Naive thymus-derived CD4-positive, alpha-beta T cell (primary cell): ENCODE results near the gene SLC19A1. TPM values are rescaled to one million over a fixed set of nuclear protein-coding genes. Genes with fewer than 3 reads are reported as not detected.

Source experiments
- ATAC-seq: fragments of 150-1000 bp; cut with Tn5 transposase; 2 replicates; pipeline ENCODE4 v1.10.0; 2021; ENCODE audit warnings: mild to moderate bottlenecking, moderate library complexity
- CTCF ChIA-PET: fragments of 350-600 bp; sonication (Branson Sonifier 250); formaldehyde crosslinking; loops from one replicate; lab custom pipeline; 2021; ENCODE audit warnings: antibody characterized with exemption; lab: Charles Lee
- POLR2A ChIA-PET: fragments of 350-600 bp; sonication (Branson Sonifier 250); formaldehyde crosslinking; loops from one replicate; lab custom pipeline; 2021; ENCODE audit warnings: antibody characterized with exemption, inconsistent platforms; lab: Charles Lee
- DNase-seq, 9 donors: peaks; one replicate each; pipeline versions ENCODE4 v3.0.0 to v3.0.0-alpha.2; 2020 to 2022; ENCODE audit warnings: mixed read lengths in 1 of 9
- H3K27ac ChIP-seq: one replicate; pipeline ENCODE4 v1.7.0; 2013; ENCODE audit warnings: mild to moderate bottlenecking, low read depth, low read length, moderate library complexity
- H3K27me3 ChIP-seq, 2 donors: one replicate each; pipeline ENCODE4 v1.7.0; 2013; ENCODE audit warnings: low read length in 2 of 2, mild to moderate bottlenecking in 2 of 2, moderate library complexity in 2 of 2; ENCODE audit not compliant: control insufficient read depth in 2 of 2, insufficient read depth in 2 of 2
- H3K36me3 ChIP-seq, 3 experiments: 1 replicate in 2 of 3; 2 replicates in 1 of 3; pipeline ENCODE4 v1.7.0; 2013; ENCODE audit warnings: low read length in 3 of 3, mild to moderate bottlenecking in 3 of 3, moderate library complexity in 1 of 3; ENCODE audit not compliant: insufficient read depth in 3 of 3, control insufficient read depth in 2 of 3
- H3K4me1 ChIP-seq, 2 donors: one replicate each; pipeline ENCODE4 v1.7.0; 2013; ENCODE audit warnings: low read length in 2 of 2, mild to moderate bottlenecking in 2 of 2, moderate library complexity in 1 of 2; ENCODE audit not compliant: control insufficient read depth in 2 of 2, insufficient read depth in 2 of 2
- H3K4me3 ChIP-seq: 2 replicates; pipeline ENCODE4 v1.7.0; 2013; ENCODE audit warnings: mild to moderate bottlenecking, low read length
- H3K9me3 ChIP-seq, 3 experiments: 1 replicate in 2 of 3; 2 replicates in 1 of 3; pipeline ENCODE4 v1.7.0; 2013; ENCODE audit warnings: low read length in 3 of 3; ENCODE audit not compliant: control insufficient read depth in 2 of 3
- H3K27ac Mint-ChIP-seq, 9 donors: one replicate each; pipeline ENCODE4 v1.8.0; 2020 to 2022; ENCODE audit warnings: mixed read lengths in 9 of 9, mild to moderate bottlenecking in 8 of 9, moderate library complexity in 5 of 9, inconsistent platforms in 2 of 9
- H3K27me3 Mint-ChIP-seq, 5 donors: one replicate each; pipeline ENCODE4 v1.8.0; 2021 to 2022; ENCODE audit warnings: mixed read lengths in 5 of 5, mild to moderate bottlenecking in 1 of 5
- H3K36me3 Mint-ChIP-seq, 5 donors: one replicate each; pipeline ENCODE4 v1.8.0; 2020 to 2022; ENCODE audit warnings: mixed read lengths in 5 of 5, mild to moderate bottlenecking in 3 of 5, inconsistent platforms in 1 of 5
- H3K4me1 Mint-ChIP-seq, 7 donors: one replicate each; pipeline ENCODE4 v1.8.0; 2020 to 2022; ENCODE audit warnings: mixed read lengths in 7 of 7, mild to moderate bottlenecking in 3 of 7, inconsistent platforms in 1 of 7
- H3K4me3 Mint-ChIP-seq, 10 donors: one replicate each; pipeline ENCODE4 v1.8.0; 2020 to 2022; ENCODE audit warnings: mild to moderate bottlenecking in 10 of 10, mixed read lengths in 10 of 10, moderate library complexity in 6 of 10, inconsistent platforms in 2 of 10
- H3K9me3 Mint-ChIP-seq, 11 donors: one replicate each; pipeline ENCODE4 v1.8.0; 2020 to 2022; ENCODE audit warnings: mixed read lengths in 11 of 11, mild to moderate bottlenecking in 4 of 11, inconsistent platforms in 1 of 11, moderate library complexity in 1 of 11
- intact Hi-C, 2 donors: fragments of 100-400 bp; cut with micrococcal nuclease; formaldehyde crosslinking; loops; one replicate each; pipeline ENCODE4 v1.15.1; 2023
- polyA plus RNA-seq, 2 donors: library from polyadenylated mRNA; unstranded; fragments of 300-500 nt; fragmentation: Illumina TruSeq; gene quantifications; one replicate each; pipeline ENCODE4 v1.2.3, GENCODE V29; 2021
- total RNA-seq, 6 experiments: library from RNA in 5 of 6; stranded (reverse) in 5 of 6; gene quantifications; 1 replicate in 5 of 6; 2 replicates in 1 of 6; pipeline ENCODE4 v1.2.3 and lab custom pipeline; 2021 to 2026

Gene SLC19A1
- total and polyA plus RNA-seq, 7 experiments from 2014 or later, result 10.5 to 49.1 (median 15.6) TPM

GRCh38 chr21:45460611-45461368 lies 81.5 kb downstream of the SLC19A1 start:
- intact Hi-C loops, result no loop called here
- ChIA-PET POLR2A (no interaction called here), CTCF (no interaction called here)
- Histone ChIP-seq H3K4me1 (no peaks in the 10 kb centered on the region), H3K36me3 (no peaks in the 10 kb centered on the region), H3K27me3 (no peaks in the 10 kb centered on the region), H3K27ac (no peak overlapping the region), H3K4me3 (no peak overlapping the region), H3K9me3 (peaks cover 0 to 7% (median 0%) of the 10 kb centered on the region in 3 experiments)
- DNase-seq, result no peak
- H3K4me1 Mint-ChIP-seq, result no peaks in the 10 kb centered on the region
- H3K27me3 Mint-ChIP-seq, result peaks cover 0 to 19% (median 6%) of the 10 kb centered on the region in 5 donors
- no peak for ATAC-seq
- no peak overlapping the region for H3K4me3 Mint-ChIP-seq
- no peak overlapping the region for H3K27ac Mint-ChIP-seq
- peaks cover 0 to 9% (median 3%) of the 10 kb centered on the region in 5 donors for H3K36me3 Mint-ChIP-seq
- H3K9me3 Mint-ChIP-seq, result peaks cover 0 to 21% (median 8%) of the 10 kb centered on the region in 11 donors

DNA sequence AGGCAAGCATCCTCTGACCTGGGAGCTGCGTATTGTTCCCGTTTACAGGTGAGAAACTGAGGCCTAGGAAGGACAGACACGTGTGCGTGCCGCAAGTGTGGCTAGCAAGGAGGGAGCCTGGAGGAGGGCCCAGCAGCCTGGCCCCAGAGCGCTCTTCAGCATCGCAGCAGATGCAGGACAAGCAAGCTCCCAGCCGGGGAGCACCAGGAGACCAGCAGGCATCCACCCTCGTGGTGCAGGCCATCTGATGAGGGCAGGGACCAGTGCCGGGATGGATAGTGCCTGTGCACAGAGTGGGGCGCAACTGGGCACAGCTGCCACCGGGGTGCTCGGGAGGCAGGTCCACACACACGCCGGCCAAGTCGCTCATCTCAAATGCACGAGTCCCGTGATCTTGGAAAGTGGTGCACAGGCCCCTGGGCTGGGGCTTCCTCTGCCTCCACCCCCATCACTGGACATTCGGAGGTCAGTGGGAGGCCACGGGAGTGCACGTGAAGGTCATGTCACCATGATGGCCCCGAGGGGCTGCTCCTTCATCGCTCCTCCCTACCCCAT lies 82.2 kb downstream of the SLC19A1 start:
- no peaks in the 10 kb centered on the region for H3K4me1 Mint-ChIP-seq
- Histone ChIP-seq H3K27ac (no peak overlapping the region), H3K4me1 (no peaks in the 10 kb centered on the region), H3K27me3 (no peaks in the 10 kb centered on the region), H3K4me3 (no peak overlapping the region), H3K36me3 (no peaks in the 10 kb centered on the region), H3K9me3 (peaks cover 0 to 7% (median 0%) of the 10 kb centered on the region in 3 experiments)
- no peak overlapping the region for H3K27ac Mint-ChIP-seq
- POLR2A ChIA-PET, result no interaction called here
- DNase-seq, result no peak
- no peak overlapping the region for H3K4me3 Mint-ChIP-seq
- H3K27me3 Mint-ChIP-seq, result peaks cover 0 to 18% (median 3%) of the 10 kb centered on the region in 5 donors
- intact Hi-C loops, result no loop called here
- ATAC-seq, result no peak
- peaks cover 0 to 9% (median 3%) of the 10 kb centered on the region in 5 donors for H3K36me3 Mint-ChIP-seq
- peaks cover 0 to 21% (median 8%) of the 10 kb centered on the region in 11 donors for H3K9me3 Mint-ChIP-seq
- CTCF ChIA-PET, result no interaction called here

GRCh38 chr21:45459171-45460010 lies 82.8 kb downstream of the SLC19A1 start:
- H3K9me3 Mint-ChIP-seq, result peaks cover 0 to 21% (median 8%) of the 10 kb centered on the region in 11 donors
- H3K27me3 ChIP-seq, result no peaks in the 10 kb centered on the region
- no peaks in the 10 kb centered on the region for H3K36me3 ChIP-seq
- H3K9me3 ChIP-seq, result peaks cover 0 to 7% (median 0%) of the 10 kb centered on the region in 3 experiments
- H3K27ac ChIP-seq, result no peak overlapping the region
- ATAC-seq, result no peak
- no peak overlapping the region for H3K4me3 Mint-ChIP-seq
- H3K27ac Mint-ChIP-seq, result no peak overlapping the region
- peaks cover 0 to 13% (median 0%) of the 10 kb centered on the region in 5 donors for H3K27me3 Mint-ChIP-seq
- CTCF ChIA-PET, result no interaction called here
- H3K4me3 ChIP-seq, result no peak overlapping the region
- no peaks in the 10 kb centered on the region for H3K4me1 ChIP-seq
- H3K4me1 Mint-ChIP-seq, result no peaks in the 10 kb centered on the region
- DNase-seq, result no peak
- intact Hi-C loops, result no loop called here
- POLR2A ChIA-PET, result no interaction called here
- peaks cover 0 to 9% (median 3%) of the 10 kb centered on the region in 5 donors for H3K36me3 Mint-ChIP-seq

- CTCF ChIA-PET, result no interaction called here
- DNase-seq (no peak), ATAC-seq (no peak)
- no peak overlapping the region for H3K4me3 Mint-ChIP-seq
- H3K27me3 ChIP-seq, result no peaks in the 10 kb centered on the region
- no peak overlapping the region for H3K27ac ChIP-seq
- no peaks in the 10 kb centered on the region for H3K4me1 Mint-ChIP-seq
- POLR2A ChIA-PET, result no interaction called here
- intact Hi-C loops, result no loop called here
- peaks cover 0 to 21% (median 8%) of the 10 kb centered on the region in 11 donors for H3K9me3 Mint-ChIP-seq
- no peaks in the 10 kb centered on the region for H3K36me3 ChIP-seq
- no peaks in the 10 kb centered on the region for H3K4me1 ChIP-seq
- H3K27ac Mint-ChIP-seq, result no peak overlapping the region
- peaks cover 0 to 7% (median 0%) of the 10 kb centered on the region in 3 experiments for H3K9me3 ChIP-seq
- no peak overlapping the region for H3K4me3 ChIP-seq
- H3K27me3 Mint-ChIP-seq, result peaks cover 0 to 11% (median 0%) of the 10 kb centered on the region in 5 donors
- H3K36me3 Mint-ChIP-seq, result peaks cover 0 to 9% (median 3%) of the 10 kb centered on the region in 5 donors
These were observed 83.7 kb downstream of the SLC19A1 start for GRCh38 chr21:45458281-45459170.

DNA sequence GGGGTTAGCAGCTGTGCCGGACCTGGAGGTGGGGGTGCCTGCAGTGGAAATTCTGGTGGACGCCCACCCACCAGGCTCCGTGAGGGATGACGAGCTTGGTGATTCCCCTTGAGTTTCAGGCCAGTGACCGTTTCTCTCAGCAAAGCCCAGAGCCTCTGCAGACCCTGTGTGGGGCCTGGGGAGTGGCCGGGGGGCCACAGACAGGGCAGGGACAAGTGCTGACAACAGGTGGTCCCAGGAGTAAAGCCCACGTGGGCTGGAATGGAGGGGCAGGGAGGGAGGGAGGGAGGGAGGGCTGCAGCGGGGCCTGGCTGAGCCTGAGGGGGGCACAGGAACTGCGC lies 84.4 kb downstream of the SLC19A1 start:
- H3K9me3 Mint-ChIP-seq, result peaks cover 0 to 15% (median 8%) of the 10 kb centered on the region in 11 donors
- H3K4me3 Mint-ChIP-seq, result no peak overlapping the region
- POLR2A ChIA-PET, result no interaction called here
- Histone ChIP-seq H3K4me3 (no peak overlapping the region), H3K4me1 (no peaks in the 10 kb centered on the region), H3K36me3 (no peaks in the 10 kb centered on the region), H3K9me3 (peaks cover 0 to 7% (median 0%) of the 10 kb centered on the region in 3 experiments), H3K27ac (no peak overlapping the region), H3K27me3 (no peaks in the 10 kb centered on the region)
- CTCF ChIA-PET, result no interaction called here
- peaks cover 0 to 6% (median 0%) of the 10 kb centered on the region in 7 donors for H3K4me1 Mint-ChIP-seq
- intact Hi-C loops, result no loop called here
- no peak overlapping the region for H3K27ac Mint-ChIP-seq
- no peak for DNase-seq
- no peak for ATAC-seq
- peaks cover 0 to 9% (median 3%) of the 10 kb centered on the region in 5 donors for H3K36me3 Mint-ChIP-seq
- H3K27me3 Mint-ChIP-seq, result peaks cover 0 to 7% (median 0%) of the 10 kb centered on the region in 5 donors
